Hepatocyte (in vitro differentiated cells): Measurements from ENCODE around the gene FGF7. TPM values are rescaled to one million over a fixed set of nuclear protein-coding genes. Genes with fewer than 3 reads are reported as not detected.

Source experiments
- DNase-seq: peaks from one replicate; pipeline ENCODE4 v3.0.0-alpha.2; 2016; ENCODE audit warnings: low spot score
- H2AFZ ChIP-seq: fragments of 200-600 bp; sonication (generic); 2 replicates; pipeline ENCODE4 v1.6.0; 2016; ENCODE audit warnings: antibody characterized with exemption, mild to moderate bottlenecking
- H3K27ac ChIP-seq: fragments of 200-600 bp; sonication (generic); 2 replicates; pipeline ENCODE4 v1.5.1; 2016; ENCODE audit warnings: mild to moderate bottlenecking
- H3K27me3 ChIP-seq: fragments of 200-600 bp; sonication (generic); 2 replicates; pipeline ENCODE4 v1.6.1; 2016
- H3K36me3 ChIP-seq: fragments of 200-600 bp; sonication (generic); replicated peaks from 2 replicates; pipeline ENCODE4 v1.5.1; 2016; ENCODE audit warnings: low read depth; ENCODE audit not compliant: insufficient read depth
- H3K4me1 ChIP-seq: fragments of 200-600 bp; sonication (generic); 2 replicates; pipeline ENCODE4 v1.5.1; 2016; ENCODE audit warnings: mild to moderate bottlenecking, moderate library complexity; ENCODE audit not compliant: insufficient read depth
- H3K4me2 ChIP-seq: fragments of 200-600 bp; sonication (generic); 2 replicates; pipeline ENCODE4 v1.6.0; 2016
- H3K4me3 ChIP-seq: fragments of 200-600 bp; sonication (generic); 2 replicates; pipeline ENCODE4 v1.5.1; 2016; ENCODE audit warnings: mild to moderate bottlenecking
- H3K79me2 ChIP-seq: fragments of 200-600 bp; sonication (generic); 2 replicates; pipeline ENCODE4 v1.6.0; 2017; ENCODE audit warnings: mild to moderate bottlenecking
- H3K9me2 ChIP-seq: fragments of 200-600 bp; sonication (generic); replicated peaks from 2 replicates; pipeline ENCODE4 v1.6.0; 2017; ENCODE audit warnings: mild to moderate bottlenecking; ENCODE audit not compliant: insufficient read depth
- H3K9me3 ChIP-seq: fragments of 200-600 bp; sonication (generic); 2 replicates; pipeline ENCODE4 v1.5.1; 2016; ENCODE audit warnings: low read depth, mild to moderate bottlenecking
- H4K20me1 ChIP-seq: fragments of 200-600 bp; sonication (generic); 2 replicates; pipeline ENCODE4 v1.6.0; 2016; ENCODE audit warnings: mild to moderate bottlenecking; ENCODE audit not compliant: insufficient read depth, poor library complexity, severe bottlenecking
- EZH2 ChIP-seq: fragments of 200-600 bp; sonication (generic); IDR thresholded peaks from 2 replicates; pipeline ENCODE4 v1.6.1; 2016; ENCODE audit warnings: antibody characterized with exemption, mild to moderate bottlenecking, borderline replicate concordance
- EZH2phosphoT487 ChIP-seq: fragments of 200-600 bp; sonication (generic); IDR thresholded peaks from one replicate; pipeline ENCODE4 v1.6.1; 2018; ENCODE audit warnings: antibody characterized with exemption, mild to moderate bottlenecking, low read depth, moderate library complexity; ENCODE audit not compliant: unreplicated experiment, severe bottlenecking
- WGBS: methylation state at CpG from one replicate; pipeline ENCODE4 v1.1.6; 2016; ENCODE audit warnings: low lambda C conversion rate; ENCODE audit errors: missing lambda C conversion rate; 5-methylcytosine and 5-hydroxymethylcytosine counted together
- polyA plus RNA-seq: library from polyadenylated mRNA; unstranded; fragments of >200 nt; fragmentation: Nextera tagmentation; extraction: Ambion mirVana; gene quantifications from 2 replicates; pipeline ENCODE4 v1.2.1, GENCODE V29; 2016
- total RNA-seq: library from RNA; depleted of rRNA; stranded (reverse); fragments of >200 nt; gene quantifications from 2 replicates; pipeline ENCODE4 v1.2.3, GENCODE V29; 2014
- TF ChIP-seq, protein P1 (sequence below): fragments of 200-600 bp; sonication (generic); IDR thresholded peaks from 2 replicates; pipeline ENCODE4 v1.5.1; 2016; ENCODE audit warnings: antibody characterized with exemption, mild to moderate bottlenecking; ENCODE audit not compliant: poor library complexity

Gene FGF7
- total and polyA plus RNA-seq, 2 experiments from 2014 or later = 11.2 to 18.9 TPM

- Histone ChIP-seq H4K20me1 (no peaks in the 10 kb centered on the region), H3K4me3 (peak overlapping the region; percentile 8), H3K9me2 (no peaks in the 10 kb centered on the region), H3K79me2 (no peaks in the 10 kb centered on the region), H3K4me2 (peak overlapping the region; percentile 57), H3K9me3 (no peaks in the 10 kb centered on the region), H3K27ac (no peak overlapping the region), H2AFZ (no peak overlapping the region), H3K27me3 (no peaks in the 10 kb centered on the region), H3K4me1 (peaks cover 7% of the 10 kb centered on the region), H3K36me3 (no peaks in the 10 kb centered on the region)
- 36% methylated on average over 1 of the region's 1 CpG for WGBS
- no peak for TF ChIP-seq EZH2
- no peak for TF ChIP-seq EZH2phosphoT487
- TF ChIP-seq, protein P1, sequence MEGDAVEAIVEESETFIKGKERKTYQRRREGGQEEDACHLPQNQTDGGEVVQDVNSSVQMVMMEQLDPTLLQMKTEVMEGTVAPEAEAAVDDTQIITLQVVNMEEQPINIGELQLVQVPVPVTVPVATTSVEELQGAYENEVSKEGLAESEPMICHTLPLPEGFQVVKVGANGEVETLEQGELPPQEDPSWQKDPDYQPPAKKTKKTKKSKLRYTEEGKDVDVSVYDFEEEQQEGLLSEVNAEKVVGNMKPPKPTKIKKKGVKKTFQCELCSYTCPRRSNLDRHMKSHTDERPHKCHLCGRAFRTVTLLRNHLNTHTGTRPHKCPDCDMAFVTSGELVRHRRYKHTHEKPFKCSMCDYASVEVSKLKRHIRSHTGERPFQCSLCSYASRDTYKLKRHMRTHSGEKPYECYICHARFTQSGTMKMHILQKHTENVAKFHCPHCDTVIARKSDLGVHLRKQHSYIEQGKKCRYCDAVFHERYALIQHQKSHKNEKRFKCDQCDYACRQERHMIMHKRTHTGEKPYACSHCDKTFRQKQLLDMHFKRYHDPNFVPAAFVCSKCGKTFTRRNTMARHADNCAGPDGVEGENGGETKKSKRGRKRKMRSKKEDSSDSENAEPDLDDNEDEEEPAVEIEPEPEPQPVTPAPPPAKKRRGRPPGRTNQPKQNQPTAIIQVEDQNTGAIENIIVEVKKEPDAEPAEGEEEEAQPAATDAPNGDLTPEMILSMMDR = no peak
- DNase-seq = no peak
Measured at GRCh38 chr15:49424954-49425353, 1.9 kb downstream of the FGF7 start.

- H2AFZ ChIP-seq = no peak overlapping the region
- no peak overlapping the region for H3K4me2 ChIP-seq
- no peak overlapping the region for H3K4me3 ChIP-seq
- no peak for DNase-seq
- H3K9me2 ChIP-seq = no peaks in the 10 kb centered on the region
- no peaks in the 10 kb centered on the region for H3K27me3 ChIP-seq
- no peaks in the 10 kb centered on the region for H3K79me2 ChIP-seq
- TF ChIP-seq, protein P1 = no peak
- TF ChIP-seq EZH2phosphoT487 = no peak
- TF ChIP-seq EZH2 = no peak
- H3K4me1 ChIP-seq = peaks cover 5% of the 10 kb centered on the region
- no peaks in the 10 kb centered on the region for H4K20me1 ChIP-seq
- H3K36me3 ChIP-seq = no peaks in the 10 kb centered on the region
- H3K27ac ChIP-seq = no peak overlapping the region
- H3K9me3 ChIP-seq = no peaks in the 10 kb centered on the region
Measured at GRCh38 chr15:49427372-49427771, 4.3 kb downstream of the FGF7 start.

GRCh38 chr15:49428409-49429095 is 5.5 kb downstream of the FGF7 start:
- no peak for DNase-seq
- no peaks in the 10 kb centered on the region for H3K27me3 ChIP-seq
- no peak overlapping the region for H3K4me3 ChIP-seq
- no peak overlapping the region for H3K27ac ChIP-seq
- no peak overlapping the region for H3K4me2 ChIP-seq
- no peaks in the 10 kb centered on the region for H3K36me3 ChIP-seq
- no peaks in the 10 kb centered on the region for H3K9me2 ChIP-seq
- TF ChIP-seq EZH2 = no peak
- no peak for TF ChIP-seq EZH2phosphoT487
- TF ChIP-seq, protein P1 = no peak
- WGBS = 79% methylated on average over 5 of the region's 5 CpGs
- H4K20me1 ChIP-seq = no peaks in the 10 kb centered on the region
- no peaks in the 10 kb centered on the region for H3K79me2 ChIP-seq
- H2AFZ ChIP-seq = no peak overlapping the region
- no peaks in the 10 kb centered on the region for H3K9me3 ChIP-seq
- no peaks in the 10 kb centered on the region for H3K4me1 ChIP-seq

DNA sequence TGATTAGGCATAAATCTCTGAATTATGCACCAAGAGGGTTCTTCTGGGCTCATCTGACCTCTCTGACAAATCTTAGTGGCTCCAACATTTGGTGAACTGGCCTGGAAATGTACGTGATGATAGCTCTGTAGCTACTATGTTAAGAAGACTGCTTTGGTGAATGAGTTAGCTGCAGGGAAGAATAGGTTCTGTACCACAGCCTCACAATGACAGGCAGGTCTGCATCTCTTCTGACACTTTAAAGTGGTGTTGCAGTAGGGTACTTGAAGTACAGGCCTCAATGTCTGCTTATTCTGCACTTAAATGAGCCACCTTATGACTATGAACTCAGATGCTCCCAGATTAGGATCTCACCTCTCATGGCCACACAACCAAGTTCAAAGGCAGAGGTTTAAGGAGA is 7.0 kb downstream of the FGF7 start:
- Histone ChIP-seq H2AFZ (no peak overlapping the region), H3K4me2 (no peak overlapping the region), H3K27ac (no peak overlapping the region), H3K36me3 (no peaks in the 10 kb centered on the region), H3K79me2 (no peaks in the 10 kb centered on the region), H3K27me3 (no peaks in the 10 kb centered on the region), H3K4me1 (peaks cover under 1% of the 10 kb centered on the region), H3K4me3 (no peak overlapping the region), H3K9me2 (no peaks in the 10 kb centered on the region), H3K9me3 (no peaks in the 10 kb centered on the region), H4K20me1 (no peaks in the 10 kb centered on the region)
- WGBS = 86% methylated on average over 1 of the region's 1 CpG
- no peak for DNase-seq
- TF ChIP-seq EZH2phosphoT487 (no peak), EZH2 (no peak)
- TF ChIP-seq, protein P1 = no peak
